ENCODE results near the gene ACTRT3.

DNA sequence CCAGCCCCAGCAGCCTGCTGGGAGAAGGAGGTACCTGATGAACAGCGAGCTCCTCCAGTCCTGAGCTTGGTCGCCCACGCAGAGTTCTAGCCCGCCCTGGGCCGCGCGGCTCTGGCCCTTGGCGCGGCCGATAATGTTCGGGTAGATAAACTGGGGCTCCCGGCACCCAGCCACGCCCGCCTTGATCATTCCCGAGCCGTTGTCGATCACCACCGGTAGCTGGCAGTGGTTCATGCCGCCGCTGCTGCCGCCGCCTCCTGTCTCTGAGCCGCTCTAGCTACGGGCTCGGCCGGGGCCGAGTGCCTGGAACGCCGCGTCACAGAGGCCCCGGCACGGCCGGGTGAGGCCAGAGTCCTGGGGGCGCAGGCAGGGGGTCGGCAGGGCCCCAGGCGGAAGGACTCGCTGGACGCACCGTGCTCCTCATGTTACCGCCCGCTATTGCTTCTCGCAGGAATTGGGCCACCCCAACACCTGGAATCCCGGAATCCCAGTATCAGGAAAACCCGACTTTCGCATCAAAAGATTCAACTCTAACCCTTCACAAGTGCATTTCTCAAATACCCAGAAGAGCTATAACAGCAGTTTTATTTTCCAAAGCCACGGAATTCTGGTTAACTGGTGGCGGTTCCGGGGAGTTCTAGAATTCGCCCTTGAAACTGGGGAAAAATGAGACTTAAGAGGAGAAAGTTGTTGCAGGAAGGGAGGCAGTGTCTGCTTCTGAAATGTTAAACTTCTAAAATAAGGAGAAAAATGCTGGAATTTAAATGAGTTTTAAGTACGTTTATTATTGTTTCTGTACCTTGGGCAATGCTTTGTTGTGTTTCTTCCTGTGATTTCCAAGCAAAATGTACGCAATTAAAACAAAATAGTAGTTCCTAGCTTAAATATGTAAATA lies at the start of gene ACTRT3:
- TF ChIP-seq TAF1 (IDR thresholded peaks at IDR 0.05; ENCODE audit: low read depth) (no peak), YY1 (IDR thresholded peaks at IDR 0.05; ENCODE audit: low read depth) (no peak), NFIC (IDR thresholded peaks at IDR 0.05) (0 out of 2 replicates have a peak, but pooled peaks have one; percentile 6)
